ENCODE results near the gene SLC25A21. TPM values are rescaled to one million over a fixed set of nuclear protein-coding genes. Genes with fewer than 3 reads are reported as not detected.

The SLC25A21 gene
- total RNA-seq, 4 donors from 2014 or later: 0.39 to 3.3 (median 1.2) TPM

- H3K27ac ChIP-seq (replicated peaks in 1 of 4): no peak overlapping the region
- H3K36me3 ChIP-seq: no peaks in the 10 kb centered on the region
- DNase-seq (ENCODE audit: extremely low spot score): no peak
- no peaks in the 10 kb centered on the region for H3K9me3 ChIP-seq
- 94% methylated on average over 4 of the region's 4 CpGs for WGBS
- no peaks in the 10 kb centered on the region for H3K27me3 ChIP-seq
- intact Hi-C loops (cut with DNase I): no loop called here
- no peak overlapping the region for H3K4me3 ChIP-seq
- H3K4me1 ChIP-seq: no peaks in the 10 kb centered on the region
- TF ChIP-seq POLR2A (IDR thresholded peaks at IDR 0.05; ENCODE audit: low read depth) (no peak), EP300 (IDR thresholded peaks at IDR 0.05) (no peak), POLR2AphosphoS5 (IDR thresholded peaks at IDR 0.05) (no peak), CTCF (IDR thresholded peaks at IDR 0.05) (no peak)
Measured at GRCh38 chr14:36824854-36825253, 347.6 kb downstream of the SLC25A21 start.

GRCh38 chr14:36823651-36824050 lies 348.8 kb downstream of the SLC25A21 start:
- H3K27ac ChIP-seq (replicated peaks in 1 of 4): no peak overlapping the region
- DNase-seq (ENCODE audit: extremely low spot score): no peak
- H3K4me3 ChIP-seq: no peak overlapping the region
- no peaks in the 10 kb centered on the region for H3K36me3 ChIP-seq
- H3K4me1 ChIP-seq: no peaks in the 10 kb centered on the region
- TF ChIP-seq POLR2A (IDR thresholded peaks at IDR 0.05; ENCODE audit: low read depth): no peak
- no peak for TF ChIP-seq EP300 (IDR thresholded peaks at IDR 0.05)
- no peak for TF ChIP-seq POLR2AphosphoS5 (IDR thresholded peaks at IDR 0.05)
- no peak for TF ChIP-seq CTCF (IDR thresholded peaks at IDR 0.05)
- H3K9me3 ChIP-seq: no peaks in the 10 kb centered on the region
- 69% methylated on average over 4 of the region's 4 CpGs for WGBS
- intact Hi-C loops (cut with DNase I): no loop called here
- H3K27me3 ChIP-seq: no peaks in the 10 kb centered on the region

- no peak overlapping the region for H3K27ac ChIP-seq (replicated peaks in 1 of 4)
- intact Hi-C loops (cut with DNase I): no loop called here
- no peak for DNase-seq (ENCODE audit: extremely low spot score)
- H3K27me3 ChIP-seq: no peaks in the 10 kb centered on the region
- no peaks in the 10 kb centered on the region for H3K9me3 ChIP-seq
- H3K36me3 ChIP-seq: no peaks in the 10 kb centered on the region
- TF ChIP-seq EP300 (IDR thresholded peaks at IDR 0.05) (no peak), CTCF (IDR thresholded peaks at IDR 0.05) (no peak), POLR2AphosphoS5 (IDR thresholded peaks at IDR 0.05) (no peak), POLR2A (IDR thresholded peaks at IDR 0.05; ENCODE audit: low read depth) (no peak)
- no peak overlapping the region for H3K4me3 ChIP-seq
- H3K4me1 ChIP-seq: no peaks in the 10 kb centered on the region
Measured at GRCh38 chr14:36822685-36823084, 349.7 kb downstream of the SLC25A21 start.

GRCh38 chr14:36820901-36821300 lies 351.5 kb downstream of the SLC25A21 start:
- no peaks in the 10 kb centered on the region for H3K9me3 ChIP-seq
- H3K4me1 ChIP-seq: no peaks in the 10 kb centered on the region
- intact Hi-C loops (cut with DNase I): no loop called here
- no peaks in the 10 kb centered on the region for H3K27me3 ChIP-seq
- DNase-seq (ENCODE audit: extremely low spot score): no peak
- no peaks in the 10 kb centered on the region for H3K36me3 ChIP-seq
- no peak for TF ChIP-seq POLR2A (IDR thresholded peaks at IDR 0.05; ENCODE audit: low read depth)
- no peak for TF ChIP-seq POLR2AphosphoS5 (IDR thresholded peaks at IDR 0.05)
- TF ChIP-seq CTCF (IDR thresholded peaks at IDR 0.05): no peak
- H3K27ac ChIP-seq (replicated peaks in 1 of 4): no peak overlapping the region
- WGBS: 88% methylated on average over 1 of the region's 1 CpG
- no peak overlapping the region for H3K4me3 ChIP-seq

GRCh38 chr14:36820111-36820709 lies 352.2 kb downstream of the SLC25A21 start:
- TF ChIP-seq EP300 (IDR thresholded peaks at IDR 0.05) (no peak), POLR2A (IDR thresholded peaks at IDR 0.05; ENCODE audit: low read depth) (no peak), CTCF (IDR thresholded peaks at IDR 0.05) (no peak), POLR2AphosphoS5 (IDR thresholded peaks at IDR 0.05) (no peak)
- H3K9me3 ChIP-seq: no peaks in the 10 kb centered on the region
- no peaks in the 10 kb centered on the region for H3K36me3 ChIP-seq
- no peaks in the 10 kb centered on the region for H3K27me3 ChIP-seq
- intact Hi-C loops (cut with DNase I): no loop called here
- no peak for DNase-seq (ENCODE audit: extremely low spot score)
- H3K4me3 ChIP-seq: no peak overlapping the region
- H3K4me1 ChIP-seq: no peaks in the 10 kb centered on the region
- no peak overlapping the region for H3K27ac ChIP-seq (replicated peaks in 1 of 4)
- 72% methylated on average over 2 of the region's 2 CpGs for WGBS
